ENCODE results near the gene SERPINA1.
"Not testable (repeated sequence)": the region's sequence is repeated elsewhere in the genome, so short reads cannot be mapped to it uniquely, and the experiment has no call there.

The SERPINA1 gene

GRCh38 chr14:94349276-94349675 is 39.1 kb downstream of the SERPINA1 start:
- DNase-seq, result no peak

- no peak for DNase-seq
These were observed 39.6 kb downstream of the SERPINA1 start for GRCh38 chr14:94348836-94349235.

- no peak for DNase-seq
These were observed 41.6 kb downstream of the SERPINA1 start for GRCh38 chr14:94346841-94347240.

- not testable (repeated sequence) for DNase-seq
These were observed 42.2 kb downstream of the SERPINA1 start for GRCh38 chr14:94346065-94346786.

GRCh38 chr14:94345344-94346064 is 42.9 kb downstream of the SERPINA1 start:
- peak in 1 of 58 donors; percentile 6 for DNase-seq

GRCh38 chr14:94344389-94344788 is 44.0 kb downstream of the SERPINA1 start:
- no peak for DNase-seq

GRCh38 chr14:94343238-94344005 is 45.0 kb downstream of the SERPINA1 start:
- DNase-seq, result no peak

GRCh38 chr14:94342334-94342934 is 46.0 kb downstream of the SERPINA1 start:
- DNase-seq, result peak in 42 of 58 donors; percentile 4 to 79 (median 46)

GRCh38 chr14:94341656-94342333 is 46.6 kb downstream of the SERPINA1 start:
- DNase-seq, result no peak

- DNase-seq, result no peak
These were observed 47.9 kb downstream of the SERPINA1 start for GRCh38 chr14:94340533-94340932.

- no peak for DNase-seq
These were observed 50.4 kb downstream of the SERPINA1 start for GRCh38 chr14:94338023-94338422.

GRCh38 chr14:94337274-94337673 is 51.1 kb downstream of the SERPINA1 start:
- no peak for DNase-seq

- DNase-seq, result no peak
These were observed 53.5 kb downstream of the SERPINA1 start for GRCh38 chr14:94334872-94335271.

GRCh38 chr14:94332587-94332986 is 55.8 kb downstream of the SERPINA1 start:
- no peak for DNase-seq

- no peak for DNase-seq
These were observed 56.3 kb downstream of the SERPINA1 start for GRCh38 chr14:94332063-94332583.

- no peak for DNase-seq
These were observed 56.9 kb downstream of the SERPINA1 start for GRCh38 chr14:94331462-94331861.

- DNase-seq, result no peak
These were observed 57.5 kb downstream of the SERPINA1 start for GRCh38 chr14:94330857-94331256.

GRCh38 chr14:94330432-94330831 is 58.0 kb downstream of the SERPINA1 start:
- no peak for DNase-seq

GRCh38 chr14:94329857-94330256 is 58.5 kb downstream of the SERPINA1 start:
- DNase-seq, result no peak

- no peak for DNase-seq
These were observed 60.2 kb downstream of the SERPINA1 start for GRCh38 chr14:94328196-94328595.

Data from anterior cingulate cortex (tissue), 58 donors.